Measurements from ENCODE around the gene KIF1B.

KIF1B gene, protein sequence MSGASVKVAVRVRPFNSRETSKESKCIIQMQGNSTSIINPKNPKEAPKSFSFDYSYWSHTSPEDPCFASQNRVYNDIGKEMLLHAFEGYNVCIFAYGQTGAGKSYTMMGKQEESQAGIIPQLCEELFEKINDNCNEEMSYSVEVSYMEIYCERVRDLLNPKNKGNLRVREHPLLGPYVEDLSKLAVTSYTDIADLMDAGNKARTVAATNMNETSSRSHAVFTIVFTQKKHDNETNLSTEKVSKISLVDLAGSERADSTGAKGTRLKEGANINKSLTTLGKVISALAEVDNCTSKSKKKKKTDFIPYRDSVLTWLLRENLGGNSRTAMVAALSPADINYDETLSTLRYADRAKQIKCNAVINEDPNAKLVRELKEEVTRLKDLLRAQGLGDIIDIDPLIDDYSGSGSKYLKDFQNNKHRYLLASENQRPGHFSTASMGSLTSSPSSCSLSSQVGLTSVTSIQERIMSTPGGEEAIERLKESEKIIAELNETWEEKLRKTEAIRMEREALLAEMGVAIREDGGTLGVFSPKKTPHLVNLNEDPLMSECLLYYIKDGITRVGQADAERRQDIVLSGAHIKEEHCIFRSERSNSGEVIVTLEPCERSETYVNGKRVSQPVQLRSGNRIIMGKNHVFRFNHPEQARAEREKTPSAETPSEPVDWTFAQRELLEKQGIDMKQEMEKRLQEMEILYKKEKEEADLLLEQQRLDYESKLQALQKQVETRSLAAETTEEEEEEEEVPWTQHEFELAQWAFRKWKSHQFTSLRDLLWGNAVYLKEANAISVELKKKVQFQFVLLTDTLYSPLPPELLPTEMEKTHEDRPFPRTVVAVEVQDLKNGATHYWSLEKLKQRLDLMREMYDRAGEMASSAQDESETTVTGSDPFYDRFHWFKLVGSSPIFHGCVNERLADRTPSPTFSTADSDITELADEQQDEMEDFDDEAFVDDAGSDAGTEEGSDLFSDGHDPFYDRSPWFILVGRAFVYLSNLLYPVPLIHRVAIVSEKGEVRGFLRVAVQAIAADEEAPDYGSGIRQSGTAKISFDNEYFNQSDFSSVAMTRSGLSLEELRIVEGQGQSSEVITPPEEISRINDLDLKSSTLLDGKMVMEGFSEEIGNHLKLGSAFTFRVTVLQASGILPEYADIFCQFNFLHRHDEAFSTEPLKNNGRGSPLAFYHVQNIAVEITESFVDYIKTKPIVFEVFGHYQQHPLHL (N-terminal part only)

DNA sequence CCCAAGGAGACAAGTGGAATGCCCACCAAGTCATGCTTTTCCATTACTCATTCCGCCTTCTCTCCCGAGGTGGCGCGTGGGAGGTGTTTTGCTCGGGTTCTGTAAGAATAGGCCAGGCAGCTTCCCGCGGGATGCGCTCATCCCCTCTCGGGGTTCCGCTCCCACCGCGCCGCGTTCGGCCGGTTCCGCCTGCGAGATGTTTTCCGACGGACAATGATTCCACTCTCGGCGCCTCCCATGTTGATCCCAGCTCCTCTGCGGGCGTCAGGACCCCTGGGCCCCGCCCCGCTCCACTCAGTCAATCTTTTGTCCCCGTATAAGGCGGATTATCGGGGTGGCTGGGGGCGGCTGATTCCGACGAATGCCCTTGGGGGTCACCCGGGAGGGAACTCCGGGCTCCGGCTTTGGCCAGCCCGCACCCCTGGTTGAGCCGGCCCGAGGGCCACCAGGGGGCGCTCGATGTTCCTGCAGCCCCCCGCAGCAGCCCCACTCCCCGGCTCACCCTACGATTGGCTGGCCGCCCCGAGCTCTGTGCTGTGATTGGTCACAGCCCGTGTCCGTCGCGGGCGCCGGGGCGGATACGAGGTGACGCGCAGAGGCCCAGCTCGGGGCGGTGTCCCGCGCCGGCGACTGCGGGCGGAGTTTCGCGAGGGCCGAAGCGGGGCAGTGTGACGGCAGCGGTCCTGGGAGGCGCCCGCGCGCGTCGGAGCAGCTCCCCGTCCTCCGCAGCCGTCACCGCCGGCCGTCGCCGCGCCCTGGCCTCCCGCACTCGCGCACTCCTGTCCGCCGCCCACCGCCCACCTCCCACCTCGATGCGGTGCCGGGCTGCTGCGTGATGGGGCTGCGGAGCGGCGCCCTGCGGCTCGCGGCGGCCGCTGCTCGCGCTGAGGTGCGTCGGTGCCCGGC is at the start of gene KIF1B:
KIF1B (plus strand) TSS at position 666 of the 906 bp plus-strand sequence. CDS start 21,759 bp downstream, outside the sequence.
- peak; percentile 96 for DNase-seq

DNA sequence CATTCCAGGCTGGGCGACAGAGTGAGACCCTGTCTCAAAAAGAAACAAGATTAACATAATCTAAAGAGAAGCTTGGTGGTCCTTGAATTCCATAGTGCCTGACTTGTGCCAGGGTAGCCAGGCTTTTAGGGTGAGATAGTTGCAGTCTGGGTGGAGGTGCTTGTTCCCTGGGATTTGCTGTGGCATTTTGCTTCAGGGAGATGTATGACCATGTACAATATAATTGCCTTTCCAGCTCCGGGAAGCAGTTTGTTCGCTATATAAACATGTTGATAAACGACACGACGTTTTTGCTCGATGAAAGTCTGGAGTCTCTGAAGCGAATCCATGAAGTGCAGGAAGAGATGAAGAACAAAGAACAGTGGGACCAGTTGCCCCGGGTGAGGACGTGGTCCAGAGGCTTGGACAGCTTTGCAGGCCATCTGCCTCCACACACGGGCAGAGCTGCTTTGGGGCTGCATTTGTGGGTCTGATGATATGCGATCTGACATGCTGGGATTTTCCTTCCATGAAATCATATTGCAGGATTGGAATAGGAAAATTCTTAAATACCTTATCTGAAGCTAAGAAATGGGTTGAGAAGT is 49.4 kb upstream of the KIF1B start:
- no peak for DNase-seq

DNA sequence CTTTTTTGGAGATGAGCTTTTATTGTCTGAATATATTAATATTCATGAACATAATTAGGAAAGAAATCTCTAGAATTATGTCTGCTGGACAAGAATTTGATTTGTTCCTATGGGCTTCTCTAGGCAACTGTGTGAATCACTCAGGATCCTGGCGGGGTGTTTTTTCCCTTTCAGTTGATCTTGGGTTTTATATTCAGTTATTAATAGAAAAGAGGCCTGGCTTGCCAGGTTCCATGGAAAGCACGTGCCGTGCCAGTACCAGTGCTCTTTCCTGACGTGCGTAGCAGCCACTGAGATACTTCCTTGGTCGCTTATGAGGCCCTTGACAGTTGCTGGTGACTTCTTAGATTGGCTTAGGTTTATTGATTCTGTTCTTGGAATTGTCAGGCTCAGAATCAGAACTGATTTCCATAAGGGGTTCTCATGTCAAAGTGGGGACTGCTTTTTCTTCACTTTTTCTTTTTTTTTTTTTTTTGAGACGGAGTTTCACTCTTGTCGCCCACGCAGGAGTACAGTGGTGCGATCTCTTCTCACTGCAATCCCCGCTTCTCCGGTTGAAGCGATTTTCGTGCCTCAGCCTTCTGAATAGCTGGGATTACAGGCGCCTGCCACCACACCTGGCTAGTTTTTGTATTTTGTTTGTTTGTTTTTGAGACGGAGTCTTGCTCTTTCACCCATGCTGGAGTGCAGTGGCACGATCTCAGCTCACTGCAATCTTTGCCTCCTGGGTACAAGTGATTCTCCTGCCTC is 48.7 kb upstream of the KIF1B start:
- no peak for DNase-seq

DNA sequence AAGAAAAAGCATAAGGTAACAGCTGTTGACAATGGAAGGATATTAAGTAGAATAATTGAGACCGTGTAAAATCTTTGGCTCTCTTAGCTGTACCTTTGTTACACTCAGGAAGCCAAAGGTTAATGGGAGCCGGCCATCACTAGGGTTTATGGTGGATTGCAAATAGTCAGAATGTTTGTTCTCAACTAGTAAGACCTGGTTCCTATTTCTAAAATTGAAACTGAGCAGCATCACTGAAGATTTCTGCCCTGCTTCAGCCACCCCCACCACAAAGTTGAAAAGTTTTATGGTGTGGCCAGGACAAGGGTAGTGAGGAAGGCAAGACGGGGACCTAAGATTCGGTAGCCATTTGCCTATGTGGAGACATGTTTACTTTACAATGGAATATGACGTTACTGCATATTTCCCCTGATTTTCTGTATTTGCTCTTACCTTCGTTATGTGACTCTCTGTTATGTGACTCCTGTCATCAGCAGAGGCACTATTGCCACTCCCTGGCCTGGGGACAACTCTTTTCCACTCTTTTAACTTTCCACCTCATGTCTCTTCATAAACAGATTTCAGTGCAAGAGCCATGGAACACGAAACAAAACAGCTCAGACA is 41.4 kb upstream of the KIF1B start:
- DNase-seq: no peak

DNA sequence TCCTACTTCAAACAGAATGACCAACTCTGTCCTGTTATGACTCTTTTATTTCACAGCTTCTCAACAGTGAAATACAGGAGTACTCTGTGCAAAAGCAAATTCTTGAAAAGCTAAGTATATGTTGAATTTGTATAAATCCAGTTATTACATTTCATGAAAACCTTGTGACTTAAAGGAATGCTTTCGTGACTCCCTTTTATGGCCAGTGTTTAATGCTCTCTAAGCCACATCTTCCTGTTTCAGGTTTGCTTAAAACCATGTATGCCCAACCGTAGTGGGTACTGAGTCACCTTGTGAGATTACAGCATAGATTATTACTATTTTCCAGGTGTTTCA is 40.2 kb upstream of the KIF1B start:
- DNase-seq: no peak

DNA sequence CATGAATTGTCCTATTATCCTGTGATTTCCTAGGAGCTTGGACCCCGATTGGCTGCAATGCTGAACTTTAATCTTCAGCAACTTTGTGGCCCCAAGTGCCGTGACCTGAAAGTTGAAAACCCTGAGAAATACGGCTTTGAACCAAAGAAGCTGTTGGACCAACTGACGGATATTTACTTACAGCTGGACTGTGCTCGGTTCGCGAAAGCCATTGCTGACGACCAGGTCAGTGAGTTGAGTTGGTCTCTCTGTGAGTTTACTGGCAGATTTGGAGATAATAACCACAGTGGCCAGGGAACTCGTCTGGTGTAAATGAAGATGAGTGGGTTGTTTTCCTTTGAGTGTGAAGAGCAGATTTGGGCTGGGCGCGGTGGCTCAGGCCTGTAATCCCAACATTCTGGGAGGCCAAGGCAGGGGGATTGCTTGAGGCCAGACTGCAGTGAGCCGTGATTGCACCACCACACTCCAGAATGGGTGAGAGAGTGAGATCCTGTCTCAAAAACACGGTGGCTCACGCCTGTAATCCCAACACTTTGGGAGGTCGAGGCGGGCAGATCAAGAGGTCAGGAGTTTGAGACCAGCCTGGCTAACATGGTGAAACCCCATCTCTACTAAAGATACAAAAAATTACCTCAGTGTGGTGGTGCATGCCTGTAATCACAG is 39.1 kb upstream of the KIF1B start:
- no peak for DNase-seq

DNA sequence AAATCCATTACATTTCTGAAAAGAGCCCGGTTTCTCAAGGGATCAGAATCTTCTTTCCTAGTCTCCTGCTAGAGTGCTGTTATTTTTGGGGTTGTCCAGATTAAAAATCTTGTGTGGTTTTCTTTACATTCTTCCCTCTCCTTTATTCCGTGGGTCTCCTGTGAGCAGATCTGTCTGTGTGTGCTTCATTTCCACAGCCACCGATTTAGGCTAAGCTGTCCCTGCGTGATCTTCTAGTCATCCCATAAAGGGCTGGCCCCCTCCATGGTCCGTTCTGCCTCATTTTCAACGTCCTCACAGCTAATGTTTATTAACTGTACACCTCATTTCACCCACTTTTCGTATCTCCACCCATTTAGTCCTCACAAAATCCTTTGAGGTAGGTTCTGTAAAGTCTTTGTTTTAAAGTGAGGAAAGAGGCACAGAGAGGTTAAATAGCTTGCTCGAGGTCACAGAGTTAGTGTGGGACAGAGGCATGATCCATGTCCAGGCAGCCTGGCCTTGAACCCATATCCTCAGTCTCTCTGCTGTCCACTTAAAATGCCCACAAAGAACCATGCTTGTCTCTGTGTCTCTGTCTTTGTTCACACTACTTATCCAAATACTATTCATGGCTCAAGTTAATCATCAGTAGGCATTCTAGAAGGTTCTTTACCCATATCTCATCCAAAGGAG is 38.2 kb upstream of the KIF1B start:
- no peak for DNase-seq

DNA sequence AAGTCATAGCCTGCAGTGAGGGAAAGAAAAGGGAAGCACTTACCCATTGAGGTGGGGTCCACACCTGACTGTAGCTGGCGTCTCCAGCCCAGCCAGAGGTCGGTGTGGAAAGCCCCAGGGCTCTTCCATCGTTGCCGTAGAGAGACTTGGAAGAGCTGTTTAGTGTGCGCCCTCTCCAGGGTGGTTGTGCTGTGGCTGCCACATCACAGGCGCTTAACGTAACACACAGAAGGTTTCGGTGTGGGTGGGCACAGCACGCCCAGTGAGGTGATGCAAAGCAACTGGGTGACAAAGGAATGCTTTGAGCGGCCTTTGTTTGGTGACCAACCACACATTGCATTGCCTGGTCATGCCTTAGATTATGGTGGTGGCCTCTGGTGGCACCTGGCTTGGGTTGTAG is 36.8 kb upstream of the KIF1B start:
- DNase-seq: no peak

DNA sequence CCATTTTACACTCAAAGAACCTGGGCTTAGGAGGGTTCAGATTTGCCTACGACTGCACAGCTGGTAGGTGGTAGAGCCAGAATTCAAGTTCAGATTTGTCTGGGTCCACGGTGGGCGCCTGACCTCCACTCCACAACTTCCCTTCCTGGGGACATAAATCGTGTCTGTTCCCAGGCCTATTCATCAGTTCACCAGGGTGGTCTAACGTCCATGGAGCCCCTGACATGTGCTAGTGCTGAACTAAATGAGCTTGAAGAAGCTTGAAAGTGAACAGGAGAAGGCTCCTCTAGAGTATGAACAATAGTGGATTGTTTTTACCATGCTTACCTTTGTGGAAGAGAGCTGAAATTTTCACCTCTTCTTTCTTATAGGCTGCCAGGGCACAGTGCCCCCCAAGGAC is 32.5 kb upstream of the KIF1B start:
- DNase-seq: no peak

DNA sequence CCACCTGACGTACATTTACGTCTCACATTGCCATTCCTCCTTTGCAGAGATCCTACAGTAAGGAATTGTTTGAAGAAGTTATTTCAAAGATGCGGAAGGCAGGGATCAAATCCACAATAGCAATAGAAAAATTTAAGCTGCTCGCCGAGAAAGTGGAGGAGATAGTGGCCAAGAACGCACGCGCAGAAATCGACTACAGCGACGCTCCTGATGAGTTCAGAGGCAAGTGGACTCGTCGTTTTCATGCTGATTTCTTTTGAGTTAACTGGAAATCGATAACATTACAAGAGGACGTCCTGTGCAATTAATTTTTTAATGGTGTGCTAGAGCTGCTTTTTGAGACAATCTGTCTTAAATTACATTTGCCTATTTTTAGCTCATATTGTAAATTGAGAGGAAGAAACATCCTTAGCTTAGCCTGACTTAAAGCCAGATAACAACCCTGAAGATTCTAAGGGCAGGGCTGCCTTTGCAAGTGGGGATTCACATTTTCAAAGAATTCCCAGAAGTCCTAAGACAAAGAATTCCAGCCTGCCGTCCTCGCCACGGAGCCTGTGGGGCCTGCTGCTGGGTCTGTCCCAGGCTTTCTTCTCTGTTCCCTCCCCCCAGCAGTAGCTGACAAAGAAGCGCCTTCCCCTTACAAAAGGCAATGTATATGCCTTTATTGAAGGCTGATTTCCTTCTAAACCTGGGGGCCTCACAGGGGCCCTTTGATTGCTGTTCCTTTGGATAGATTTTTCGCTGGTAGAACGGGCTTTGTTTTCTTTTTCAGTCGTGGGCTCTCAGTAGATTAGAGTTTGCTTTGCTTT is 31.6 kb upstream of the KIF1B start:
- no peak for DNase-seq

DNA sequence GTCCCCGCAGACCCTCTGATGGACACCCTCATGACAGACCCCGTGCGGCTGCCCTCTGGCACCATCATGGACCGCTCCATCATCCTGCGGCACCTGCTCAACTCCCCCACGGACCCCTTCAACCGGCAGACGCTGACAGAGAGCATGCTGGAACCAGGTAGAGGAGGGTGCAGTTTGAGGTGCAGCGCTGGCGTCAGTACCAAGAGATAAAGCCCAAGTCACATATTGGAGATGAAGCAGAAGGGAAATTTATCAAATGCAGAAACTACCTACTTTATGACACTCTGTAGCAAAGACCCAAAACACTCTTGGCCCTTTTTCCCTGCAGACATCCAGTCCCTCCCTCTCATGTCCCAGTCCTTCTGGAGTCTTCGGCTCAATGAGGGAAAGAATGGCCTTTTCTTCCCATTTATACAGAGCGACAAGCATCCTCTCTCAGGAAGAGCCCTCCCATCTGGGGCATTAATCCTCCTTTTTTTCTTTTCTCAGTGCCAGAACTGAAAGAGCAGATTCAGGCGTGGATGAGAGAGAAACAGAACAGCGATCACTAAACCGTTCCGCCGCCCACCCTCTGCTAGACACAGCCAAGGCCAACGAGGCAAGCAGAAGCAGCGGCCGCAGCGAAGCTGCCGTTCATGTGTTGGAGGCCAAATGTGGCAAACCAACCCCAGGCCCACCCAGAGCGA is 30.8 kb upstream of the KIF1B start:
- DNase-seq: no peak

DNA sequence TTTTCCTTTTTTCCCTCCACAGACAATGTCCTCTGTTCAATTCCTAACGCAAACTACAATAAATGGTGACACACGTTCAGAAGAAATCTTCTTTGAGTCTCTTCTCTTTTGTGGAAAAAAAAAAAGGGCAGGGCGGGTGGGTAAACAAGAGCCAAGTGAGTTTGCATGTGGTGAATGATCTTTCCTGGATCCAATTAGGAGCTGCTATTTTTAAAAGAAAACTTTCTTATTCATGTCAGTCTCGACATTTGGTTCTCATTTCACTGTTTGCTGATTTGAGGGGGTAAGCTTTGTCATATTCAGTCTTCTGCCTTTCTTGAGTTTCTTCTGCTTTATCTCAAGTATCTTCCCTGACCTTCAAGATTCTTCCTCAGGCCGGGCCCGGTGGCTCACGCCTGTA is 29.2 kb upstream of the KIF1B start:
- no peak for DNase-seq

DNA sequence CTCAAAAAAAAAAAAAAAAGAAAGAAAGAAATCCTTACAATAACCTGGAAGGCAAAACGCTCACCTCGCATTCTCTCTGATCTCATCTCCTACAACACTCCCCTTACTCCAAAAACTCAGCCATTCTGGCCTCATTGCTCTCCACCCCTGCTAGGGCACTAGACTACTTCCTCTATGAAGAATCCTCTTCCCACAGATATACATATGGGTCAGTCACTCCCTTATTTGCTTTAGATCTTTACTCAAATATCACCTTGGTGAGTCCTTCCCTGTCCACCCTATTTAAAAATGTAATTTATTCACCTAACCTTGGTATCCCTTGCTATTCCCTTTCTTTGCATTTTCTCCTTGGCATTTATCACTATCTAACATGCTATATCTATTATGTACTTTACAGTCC is 24.6 kb upstream of the KIF1B start:
- DNase-seq: no peak

DNA sequence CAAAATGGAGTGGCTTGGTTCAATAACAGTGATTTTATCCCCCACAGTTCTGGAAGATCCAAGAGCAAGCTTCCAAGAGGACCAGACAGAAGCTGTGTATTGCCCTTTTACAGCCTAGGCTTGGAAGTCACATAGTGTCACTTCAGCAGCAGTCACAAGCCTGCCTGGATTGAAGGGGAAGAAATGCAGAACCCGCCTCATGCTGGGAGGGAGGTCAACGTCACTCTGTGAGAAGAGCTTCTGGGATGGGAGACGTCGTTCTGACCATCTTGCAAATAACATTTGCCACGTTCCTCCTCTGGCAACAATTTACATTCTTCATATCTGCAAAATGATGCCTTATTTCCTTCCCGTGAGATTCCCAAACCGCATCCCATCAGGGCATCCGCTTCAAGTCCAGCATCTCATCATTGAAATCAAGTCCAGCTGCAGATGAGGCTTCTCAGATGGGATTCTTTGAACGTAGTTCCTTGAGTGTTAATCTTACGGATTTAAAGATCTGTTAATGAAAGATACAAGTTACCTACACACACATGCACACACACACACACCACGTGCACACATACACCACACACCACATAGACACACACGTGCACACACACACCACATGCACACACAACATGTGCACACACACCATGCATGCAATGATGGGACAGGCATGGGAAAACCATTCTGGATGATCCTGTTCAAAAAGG is 23.9 kb upstream of the KIF1B start:
- no peak for DNase-seq

DNA sequence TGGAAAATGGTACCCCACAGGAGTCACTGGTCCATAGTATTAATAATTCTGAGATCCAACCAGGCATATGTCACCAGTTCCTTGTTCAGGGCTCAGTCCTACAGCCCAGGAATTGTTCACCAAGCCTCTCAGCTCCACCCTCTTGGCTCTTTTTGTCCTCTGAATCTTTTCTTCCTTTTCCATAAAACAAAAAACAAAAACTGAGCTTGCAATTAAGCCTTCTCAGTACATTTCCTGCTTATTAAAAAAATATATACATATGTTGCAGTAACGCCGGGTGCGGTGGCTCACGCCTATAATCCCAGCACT is 23.4 kb upstream of the KIF1B start:
- DNase-seq: no peak

DNA sequence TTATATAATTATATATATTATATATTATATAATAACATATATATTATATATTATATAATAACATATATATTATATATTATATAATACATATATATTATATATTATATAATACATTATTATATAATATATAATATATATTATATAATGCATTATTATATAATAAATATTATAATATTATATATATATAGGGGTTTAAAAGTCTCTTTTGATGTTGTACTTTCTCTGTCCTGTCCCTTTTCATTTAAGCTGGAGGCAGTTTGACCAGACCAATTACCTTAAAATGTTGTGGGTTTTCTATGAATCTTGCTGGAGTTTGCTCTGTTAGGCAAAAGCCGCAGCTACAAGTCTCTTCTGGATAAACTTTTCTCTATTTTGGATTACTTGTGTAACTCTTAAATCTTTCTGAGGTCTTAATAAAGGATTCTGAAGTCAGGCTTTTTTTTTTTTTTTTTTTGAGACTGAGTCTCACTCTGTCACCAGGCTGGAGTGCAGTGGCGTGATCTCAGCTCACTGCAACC is 22.2 kb upstream of the KIF1B start:
- no peak for DNase-seq

DNA sequence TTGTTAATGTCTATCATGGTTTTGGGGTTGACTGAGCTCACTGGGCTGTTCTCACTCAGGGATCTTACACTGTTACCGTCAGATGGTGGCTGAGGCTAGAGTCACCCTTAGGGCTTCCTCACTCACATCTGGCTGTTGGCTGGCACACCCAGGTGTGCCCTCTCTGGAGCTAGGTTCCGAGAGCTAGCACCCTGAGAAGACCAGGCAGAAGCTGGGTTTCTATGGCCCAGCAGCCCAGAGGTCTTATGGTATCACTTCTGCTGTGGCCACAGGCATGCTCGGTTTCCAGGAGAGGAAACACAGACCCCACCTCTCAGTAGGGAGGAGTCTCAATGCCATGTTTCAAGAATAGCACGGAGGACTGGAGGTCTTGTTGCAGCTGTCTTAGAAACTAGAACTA is 20.7 kb upstream of the KIF1B start:
- DNase-seq: no peak

DNA sequence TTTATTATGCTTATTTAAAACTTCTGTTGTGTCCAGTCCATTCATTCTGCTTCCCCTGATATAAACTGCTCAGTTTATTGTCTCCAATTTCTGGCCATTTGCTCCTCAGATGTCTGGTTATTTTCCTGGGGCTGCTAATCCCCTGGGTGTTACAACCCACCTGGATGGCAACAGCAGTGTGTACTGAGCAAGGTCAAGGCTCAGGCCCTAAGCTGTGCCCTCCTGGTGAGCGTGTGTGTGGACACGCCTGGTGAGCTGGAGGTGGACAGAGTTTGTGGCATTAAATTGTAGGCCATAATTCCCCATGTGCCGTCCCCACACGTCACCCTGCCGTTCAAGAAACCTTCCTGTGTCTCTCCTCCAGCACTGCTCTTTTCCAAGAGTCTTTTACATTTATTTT is 18.1 kb upstream of the KIF1B start:
- no peak for DNase-seq
